Dedifferentiated amniotic fluid mesenchymal stem cell (primary cell): ENCODE results near the gene PRX.
A peak's percentile ranks its signal among the peaks of the same experiment; 100 is the strongest.
"Not testable (repeated sequence)": the region's sequence is repeated elsewhere in the genome, so short reads cannot be mapped to it uniquely, and the experiment has no call there.

Source experiments
- DNase-seq: peaks from one replicate; pipeline ENCODE4 v3.0.0-alpha.2; 2016; ENCODE audit errors: extremely low spot score

PRX gene

GRCh38 chr19:40433391-40434216 lies 20.4 kb upstream of the PRX start:
- peak; percentile 88 for DNase-seq

GRCh38 chr19:40432760-40433159 lies 19.6 kb upstream of the PRX start:
- DNase-seq = not testable (repeated sequence)

GRCh38 chr19:40431698-40432097 lies 18.5 kb upstream of the PRX start:
- no peak for DNase-seq

- not testable (repeated sequence) for DNase-seq
Observed at GRCh38 chr19:40430242-40430641, 17.1 kb upstream of the PRX start.

- not testable (repeated sequence) for DNase-seq
Observed at GRCh38 chr19:40428197-40428596, 15.0 kb upstream of the PRX start.

- DNase-seq = peak; percentile 99
Observed at GRCh38 chr19:40425450-40426287, 12.5 kb upstream of the PRX start, which contains the start of gene SERTAD1. TSS of gene SERTAD1 (minus strand) at chr19:40425992. CDS start at chr19:40423546, 2,446 bp downstream.

- DNase-seq = no peak
Observed at GRCh38 chr19:40424637-40425449, 11.7 kb upstream of the PRX start.

- no peak for DNase-seq
Observed at GRCh38 chr19:40423938-40424337, 10.8 kb upstream of the PRX start.

- DNase-seq = no peak
Observed at GRCh38 chr19:40422748-40423566, 9.8 kb upstream of the PRX start.

GRCh38 chr19:40421993-40422747 lies 9.0 kb upstream of the PRX start:
- DNase-seq = no peak

- DNase-seq = peak; percentile 78
Observed at GRCh38 chr19:40420766-40421765, 7.9 kb upstream of the PRX start.

- no peak for DNase-seq
Observed at GRCh38 chr19:40420451-40420765, 7.2 kb upstream of the PRX start.

- no peak for DNase-seq
Observed at GRCh38 chr19:40419780-40420179, 6.6 kb upstream of the PRX start.

- no peak for DNase-seq
Observed at GRCh38 chr19:40419066-40419612, 6.0 kb upstream of the PRX start.

GRCh38 chr19:40418040-40418439 lies 4.9 kb upstream of the PRX start:
- no peak for DNase-seq

GRCh38 chr19:40417643-40417981 lies 4.4 kb upstream of the PRX start:
- no peak for DNase-seq

- no peak for DNase-seq
Observed at GRCh38 chr19:40416918-40417642, 3.9 kb upstream of the PRX start.

GRCh38 chr19:40415768-40416167 lies 2.6 kb upstream of the PRX start:
- no peak for DNase-seq
